HS-5 (cell line): Measurements from ENCODE around the gene SERPINA1.
A peak's percentile ranks its signal among the peaks of the same experiment; 100 is the strongest.

Experiments
- DNase-seq: peaks from one replicate; pipeline ENCODE4 v3.0.0-alpha.2; 2012; ENCODE audit warnings: low read depth

Gene SERPINA1

GRCh38 chr14:94346065-94346786, 42.2 kb downstream of the SERPINA1 start:
- peak; percentile 72 for DNase-seq

- peak; percentile 93 for DNase-seq
Observed at GRCh38 chr14:94345344-94346064, 42.9 kb downstream of the SERPINA1 start.

GRCh38 chr14:94344389-94344788, 44.0 kb downstream of the SERPINA1 start:
- DNase-seq: no peak

GRCh38 chr14:94343238-94344005, 45.0 kb downstream of the SERPINA1 start:
- DNase-seq: no peak

- peak; percentile 97 for DNase-seq
Observed at GRCh38 chr14:94342334-94342934, 46.0 kb downstream of the SERPINA1 start.

GRCh38 chr14:94341656-94342333, 46.6 kb downstream of the SERPINA1 start:
- no peak for DNase-seq

- no peak for DNase-seq
Observed at GRCh38 chr14:94340533-94340932, 47.9 kb downstream of the SERPINA1 start.

- DNase-seq: no peak
Observed at GRCh38 chr14:94338023-94338422, 50.4 kb downstream of the SERPINA1 start.

- peak; percentile 39 for DNase-seq
Observed at GRCh38 chr14:94337274-94337673, 51.1 kb downstream of the SERPINA1 start.

GRCh38 chr14:94334872-94335271, 53.5 kb downstream of the SERPINA1 start:
- DNase-seq: no peak

GRCh38 chr14:94332587-94332986, 55.8 kb downstream of the SERPINA1 start:
- DNase-seq: no peak

GRCh38 chr14:94332063-94332583, 56.3 kb downstream of the SERPINA1 start:
- no peak for DNase-seq

GRCh38 chr14:94331462-94331861, 56.9 kb downstream of the SERPINA1 start:
- no peak for DNase-seq

- DNase-seq: no peak
Observed at GRCh38 chr14:94330857-94331256, 57.5 kb downstream of the SERPINA1 start.

GRCh38 chr14:94330432-94330831, 58.0 kb downstream of the SERPINA1 start:
- DNase-seq: no peak

- no peak for DNase-seq
Observed at GRCh38 chr14:94329857-94330256, 58.5 kb downstream of the SERPINA1 start.

GRCh38 chr14:94328196-94328595, 60.2 kb downstream of the SERPINA1 start:
- no peak for DNase-seq
